Neutrophil (primary cell): ENCODE data around the gene KRTAP22-2.

ENCODE experiments used
- H3K27ac ChIP-seq: fragments of 200-600 bp; sonication (generic); 2 replicates; pipeline ENCODE4 v1.5.1; 2016; ENCODE audit warnings: mild to moderate bottlenecking, moderate library complexity
- H3K27me3 ChIP-seq: fragments of 200-600 bp; sonication (generic); 2 replicates; pipeline ENCODE4 v1.6.0; 2016; ENCODE audit warnings: mild to moderate bottlenecking
- H3K36me3 ChIP-seq: fragments of 200-600 bp; sonication (generic); 2 replicates; pipeline ENCODE4 v1.5.1; 2017
- H3K4me1 ChIP-seq, 2 experiments: fragments of 200-600 bp in 1 of 2; sonication (generic) in 1 of 2; 1 replicate in 1 of 2; 2 replicates in 1 of 2; pipeline versions ENCODE4 v1.5.1 to v1.6.1; 2013 to 2016; ENCODE audit warnings: low read depth in 1 of 2, low read length in 1 of 2, mild to moderate bottlenecking in 1 of 2, moderate library complexity in 1 of 2; ENCODE audit not compliant: control insufficient read depth in 1 of 2, insufficient read depth in 1 of 2
- H3K4me3 ChIP-seq, 2 experiments: fragments of 200-600 bp in 1 of 2; sonication (generic) in 1 of 2; 1 replicate in 1 of 2; 2 replicates in 1 of 2; pipeline ENCODE4 v1.5.1; 2013 to 2016; ENCODE audit warnings: low read depth in 1 of 2, low read length in 1 of 2, mild to moderate bottlenecking in 1 of 2, moderate library complexity in 1 of 2
- H3K9me3 ChIP-seq: fragments of 200-600 bp; sonication (generic); 2 replicates; pipeline ENCODE4 v1.5.1; 2016
- TF ChIP-seq, protein P1 (sequence below): fragments of 200-600 bp; sonication (generic); IDR thresholded peaks from 2 replicates; pipeline ENCODE4 v1.5.1; 2016; ENCODE audit warnings: antibody characterized with exemption

The KRTAP22-2 gene

DNA sequence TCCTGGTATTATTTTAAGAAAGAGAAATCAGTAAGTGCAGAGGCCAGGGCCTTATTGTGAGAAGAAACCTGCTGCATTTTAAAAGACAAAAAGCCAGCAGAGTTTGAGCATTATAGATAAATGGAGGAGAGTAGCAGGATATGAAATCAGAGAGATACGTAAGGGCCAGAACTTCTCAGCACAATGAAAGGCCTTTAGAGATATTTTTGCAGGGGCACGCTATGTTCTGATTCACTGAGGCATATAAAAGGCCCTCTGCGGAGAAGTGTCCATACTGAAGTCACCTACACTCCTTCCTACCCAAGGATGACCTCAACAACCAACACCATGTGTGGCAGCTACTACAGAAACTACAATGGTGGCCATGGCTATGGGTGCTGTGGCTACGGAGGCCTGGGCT, 1.9 kb upstream of the KRTAP22-2 start, which contains the start of gene KRTAP6-3:
KRTAP6-3 (plus strand) TSS at position 301 of the 400 bp plus-strand sequence; CDS start at position 307, 6 bp downstream.
- TF ChIP-seq, protein P1, sequence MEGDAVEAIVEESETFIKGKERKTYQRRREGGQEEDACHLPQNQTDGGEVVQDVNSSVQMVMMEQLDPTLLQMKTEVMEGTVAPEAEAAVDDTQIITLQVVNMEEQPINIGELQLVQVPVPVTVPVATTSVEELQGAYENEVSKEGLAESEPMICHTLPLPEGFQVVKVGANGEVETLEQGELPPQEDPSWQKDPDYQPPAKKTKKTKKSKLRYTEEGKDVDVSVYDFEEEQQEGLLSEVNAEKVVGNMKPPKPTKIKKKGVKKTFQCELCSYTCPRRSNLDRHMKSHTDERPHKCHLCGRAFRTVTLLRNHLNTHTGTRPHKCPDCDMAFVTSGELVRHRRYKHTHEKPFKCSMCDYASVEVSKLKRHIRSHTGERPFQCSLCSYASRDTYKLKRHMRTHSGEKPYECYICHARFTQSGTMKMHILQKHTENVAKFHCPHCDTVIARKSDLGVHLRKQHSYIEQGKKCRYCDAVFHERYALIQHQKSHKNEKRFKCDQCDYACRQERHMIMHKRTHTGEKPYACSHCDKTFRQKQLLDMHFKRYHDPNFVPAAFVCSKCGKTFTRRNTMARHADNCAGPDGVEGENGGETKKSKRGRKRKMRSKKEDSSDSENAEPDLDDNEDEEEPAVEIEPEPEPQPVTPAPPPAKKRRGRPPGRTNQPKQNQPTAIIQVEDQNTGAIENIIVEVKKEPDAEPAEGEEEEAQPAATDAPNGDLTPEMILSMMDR, result no peak
- Histone ChIP-seq H3K9me3 (no peaks in the 10 kb centered on the region), H3K27me3 (no peaks in the 10 kb centered on the region), H3K4me1 (no peaks in the 10 kb centered on the region), H3K4me3 (no peak within 1 kb of the TSS), H3K27ac (no peak within 1 kb of the TSS), H3K36me3 (no peaks in the 10 kb centered on the region)

DNA sequence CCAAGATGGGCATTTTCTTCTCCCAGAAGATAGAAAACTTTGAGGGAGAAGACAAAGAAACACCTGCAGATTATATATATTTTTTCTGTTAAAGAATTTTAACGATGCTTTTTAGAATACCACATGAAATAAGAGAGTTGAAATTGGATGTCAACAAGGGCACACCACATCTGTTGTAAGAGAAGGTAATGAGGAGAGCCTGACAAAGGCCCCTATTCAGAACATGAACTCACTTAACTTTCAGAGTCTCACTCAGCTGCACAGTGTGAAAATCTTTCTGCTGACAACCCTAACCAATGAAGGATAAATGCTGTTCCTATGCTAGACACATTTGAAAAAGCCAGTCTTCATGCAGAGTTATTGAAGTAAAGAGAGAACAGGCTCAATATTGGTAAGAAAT, 7.3 kb downstream of the KRTAP22-2 start:
- Histone ChIP-seq H3K36me3 (no peaks in the 10 kb centered on the region), H3K27ac (no peak overlapping the region), H3K9me3 (no peaks in the 10 kb centered on the region), H3K4me1 (no peaks in the 10 kb centered on the region), H3K4me3 (no peak overlapping the region), H3K27me3 (no peaks in the 10 kb centered on the region)
- TF ChIP-seq, protein P1, result no peak

DNA sequence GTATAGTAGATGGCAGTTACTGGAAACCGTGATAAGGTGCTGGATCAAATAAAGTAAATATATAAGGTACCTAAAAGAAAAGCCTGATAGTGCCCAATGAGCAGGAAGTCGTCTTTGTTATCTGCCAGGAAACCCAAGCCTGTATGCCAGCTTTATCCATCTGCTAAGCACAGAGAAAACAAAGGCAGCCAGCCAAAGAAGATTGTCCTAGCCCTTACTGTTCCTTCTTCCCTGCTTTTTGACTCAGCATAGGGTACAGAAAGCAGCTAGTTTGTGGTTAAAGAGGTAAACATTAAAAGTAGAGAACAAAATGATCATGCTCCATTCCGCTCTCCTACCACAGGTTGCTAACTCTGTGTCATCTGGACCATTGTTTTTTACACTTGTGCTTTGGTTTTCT, 10.1 kb downstream of the KRTAP22-2 start:
- TF ChIP-seq, protein P1, result no peak
- Histone ChIP-seq H3K27ac (no peak overlapping the region), H3K4me3 (no peak overlapping the region), H3K36me3 (no peaks in the 10 kb centered on the region), H3K27me3 (no peaks in the 10 kb centered on the region), H3K4me1 (no peaks in the 10 kb centered on the region), H3K9me3 (no peaks in the 10 kb centered on the region)

DNA sequence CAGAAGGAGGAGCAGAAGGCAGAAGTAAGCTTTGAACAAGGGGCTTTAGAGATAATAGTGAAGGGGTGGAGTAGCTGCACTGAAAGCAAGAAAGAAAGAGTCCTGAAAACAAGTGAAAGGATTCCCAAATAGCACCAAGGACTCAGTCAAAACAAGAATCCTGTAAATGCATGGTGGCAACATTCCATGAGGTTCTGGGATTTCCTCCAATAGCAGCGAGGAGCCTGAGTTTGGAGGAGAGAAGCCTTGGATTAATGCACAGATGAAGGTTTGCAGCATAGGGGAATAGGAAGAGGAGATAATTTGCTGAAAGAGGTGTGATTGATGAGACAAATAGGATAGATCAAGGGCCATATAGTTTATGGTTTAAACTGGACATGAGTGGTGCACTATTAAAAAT, 10.9 kb downstream of the KRTAP22-2 start:
- Histone ChIP-seq H3K27ac (no peak overlapping the region), H3K4me3 (no peak overlapping the region), H3K4me1 (no peaks in the 10 kb centered on the region), H3K36me3 (no peaks in the 10 kb centered on the region), H3K27me3 (no peaks in the 10 kb centered on the region), H3K9me3 (no peaks in the 10 kb centered on the region)
- TF ChIP-seq, protein P1, result no peak

DNA sequence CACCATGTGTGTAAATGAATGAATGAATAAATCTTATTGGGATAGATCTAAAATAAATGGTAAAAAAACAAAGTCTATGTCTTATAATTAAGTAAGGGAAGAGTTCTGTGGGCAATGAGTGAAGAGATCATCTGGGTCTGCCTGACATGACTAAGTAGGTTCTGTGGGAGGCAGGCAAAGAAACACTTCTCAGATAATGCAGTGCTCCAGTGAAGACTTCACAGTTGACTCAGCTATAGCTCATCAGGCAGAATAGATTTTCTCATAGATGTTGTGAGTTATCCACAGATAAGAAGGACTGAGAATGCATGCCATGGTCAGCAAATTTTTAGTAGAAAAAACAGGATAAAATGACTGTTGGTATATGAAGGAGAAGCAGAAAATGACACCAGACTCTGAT, 12.4 kb downstream of the KRTAP22-2 start:
- TF ChIP-seq, protein P1, result no peak
- Histone ChIP-seq H3K27ac (no peak overlapping the region), H3K36me3 (no peaks in the 10 kb centered on the region), H3K27me3 (no peaks in the 10 kb centered on the region), H3K4me3 (no peak overlapping the region), H3K4me1 (no peaks in the 10 kb centered on the region), H3K9me3 (no peaks in the 10 kb centered on the region)

DNA sequence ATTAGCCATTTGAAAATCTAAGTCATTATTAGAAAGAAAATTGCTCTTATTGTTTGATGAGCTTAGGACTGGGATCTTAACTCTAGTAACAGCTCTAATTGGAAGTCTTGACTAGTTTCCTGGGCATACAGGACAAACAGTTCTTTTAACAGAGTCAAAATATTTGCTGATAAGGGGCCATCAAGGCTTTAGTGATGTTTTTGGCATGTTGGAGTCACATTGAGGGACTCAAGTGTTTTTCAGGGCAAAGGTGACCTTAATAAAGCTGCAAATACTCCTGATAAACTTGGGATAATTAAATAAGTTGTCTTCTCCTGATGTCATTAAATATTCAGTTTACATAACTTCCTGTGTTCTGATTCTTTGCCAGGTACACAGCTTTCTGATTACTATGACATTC, 22.6 kb downstream of the KRTAP22-2 start:
- Histone ChIP-seq H3K27ac (no peak overlapping the region), H3K36me3 (no peaks in the 10 kb centered on the region)
- TF ChIP-seq, protein P1, result no peak

More for the DNA sequence above, 22.6 kb downstream of the KRTAP22-2 start:
- no peaks in the 10 kb centered on the region for H3K4me1 ChIP-seq
- no peaks in the 10 kb centered on the region for H3K27me3 ChIP-seq
- no peaks in the 10 kb centered on the region for H3K9me3 ChIP-seq
- no peak overlapping the region for H3K4me3 ChIP-seq
